Endothelial cell of umbilical vein (primary cell): ENCODE data around the gene PUM2. TPM values are rescaled to one million over a fixed set of nuclear protein-coding genes. Genes with fewer than 3 reads are reported as not detected.

ENCODE experiments used
- BruUV-seq: library from RNA; stranded (reverse); fragments of 400-500 nt; replicated peaks from 2 replicates; lab custom pipeline; 2021; lab: Mats Ljungman, UMichigan
- CTCF ChIA-PET: fragments of 300-600, 350-600 bp; sonication (Branson Sonifier 250); formaldehyde crosslinking; loops from one replicate; lab custom pipeline; 2021; ENCODE audit warnings: antibody characterized with exemption, inconsistent platforms; lab: Charles Lee
- POLR2A ChIA-PET: fragments of 300-600, 350-600 bp; sonication (Branson Sonifier 250); formaldehyde crosslinking; loops from one replicate; lab custom pipeline; 2021; ENCODE audit warnings: antibody characterized with exemption, inconsistent platforms; lab: Charles Lee
- DNase-seq: peaks from one replicate; pipeline ENCODE4 v3.0.0-alpha.2; 2011; ENCODE audit warnings: low read depth, low spot score
- FAIRE-seq: peaks from 2 replicates; lab custom pipeline; 2011; peaks lifted over from hg19 to GRCh38; lab: Jason Lieb, UNC
- H2AFZ ChIP-seq: 2 replicates; pipeline ENCODE4 v1.6.0; 2012; ENCODE audit warnings: low read depth, low read length, control low read depth, inconsistent platforms
- H3K27ac ChIP-seq: 2 replicates; pipeline ENCODE4 v1.5.1; 2011; ENCODE audit warnings: low read depth, mild to moderate bottlenecking, control low read depth, low read length, moderate library complexity; ENCODE audit not compliant: insufficient read depth
- H3K27me3 ChIP-seq, 2 experiments: 2 replicates each; pipeline versions ENCODE4 v1.6.0 to v1.6.1; 2011; ENCODE audit warnings: low read length in 2 of 2, mixed read lengths in 1 of 2; ENCODE audit not compliant: control insufficient read depth in 2 of 2, insufficient read depth in 2 of 2
- H3K36me3 ChIP-seq, 2 experiments: 2 replicates in 1 of 2; 3 replicates in 1 of 2; pipeline ENCODE4 v1.5.1; 2011; ENCODE audit warnings: low read length in 2 of 2, mild to moderate bottlenecking in 1 of 2, moderate library complexity in 1 of 2; ENCODE audit not compliant: control insufficient read depth in 2 of 2, insufficient read depth in 2 of 2; ENCODE audit errors: extremely low read depth in 1 of 2
- H3K4me1 ChIP-seq: 3 replicates; pipeline ENCODE4 v1.5.1; 2011; ENCODE audit warnings: mild to moderate bottlenecking, low read length; ENCODE audit not compliant: control insufficient read depth, insufficient read depth; ENCODE audit errors: extremely low read depth
- H3K4me2 ChIP-seq: 2 replicates; pipeline ENCODE4 v1.6.1; 2011; ENCODE audit warnings: low read length, control low read depth, mixed read lengths; ENCODE audit not compliant: insufficient read depth
- H3K4me3 ChIP-seq, 3 experiments: fragments of 200-600 bp in 1 of 3; sonication (generic), shearing (Covaris generic) in 1 of 3; replicated peaks in 1 of 3; 2 replicates each; pipeline ENCODE4 v1.5.1; 2011 to 2016; ENCODE audit warnings: control low read depth in 3 of 3, low read length in 3 of 3, mild to moderate bottlenecking in 2 of 3, inconsistent platforms in 1 of 3, low read depth in 1 of 3, moderate library complexity in 1 of 3; ENCODE audit not compliant: insufficient read depth in 1 of 3
- H3K79me2 ChIP-seq: 2 replicates; pipeline ENCODE4 v1.6.0; 2012; ENCODE audit warnings: low read length, inconsistent platforms; ENCODE audit not compliant: control insufficient read depth, insufficient read depth
- H3K9ac ChIP-seq: replicated peaks from 2 replicates; pipeline ENCODE3; 2011; ENCODE audit warnings: low read length, control low read depth; ENCODE audit not compliant: insufficient read depth; ENCODE audit errors: extremely low read depth
- H3K9me1 ChIP-seq: replicated peaks from 3 replicates; pipeline ENCODE4 v1.6.0; 2011; ENCODE audit warnings: mild to moderate bottlenecking, low read length; ENCODE audit not compliant: control insufficient read depth, insufficient read depth; ENCODE audit errors: extremely low read depth
- H3K9me3 ChIP-seq: replicated peaks from 2 replicates; pipeline ENCODE4 v1.5.1; 2012; ENCODE audit warnings: low read length, inconsistent platforms; ENCODE audit not compliant: control insufficient read depth, insufficient read depth
- H4K20me1 ChIP-seq: replicated peaks from 2 replicates; pipeline ENCODE3; 2011; ENCODE audit warnings: mild to moderate bottlenecking, low read length; ENCODE audit not compliant: control insufficient read depth, insufficient read depth; ENCODE audit errors: extremely low read depth
- EZH2 ChIP-seq: IDR thresholded peaks from 2 replicates; pipeline ENCODE4 v1.6.1; 2012; ENCODE audit warnings: borderline replicate concordance, low read depth, mild to moderate bottlenecking, moderate library complexity, low read length, inconsistent platforms; ENCODE audit not compliant: severe bottlenecking
- FOS ChIP-seq: IDR thresholded peaks from 2 replicates; pipeline ENCODE4 v1.6.1; 2011; ENCODE audit warnings: mild to moderate bottlenecking, low read length, moderate library complexity, borderline replicate concordance; ENCODE audit not compliant: insufficient read depth
- GATA2 ChIP-seq: IDR thresholded peaks from 2 replicates; pipeline ENCODE4 v1.7.0; 2011; ENCODE audit warnings: low read depth, mild to moderate bottlenecking, moderate library complexity, mixed read lengths, low read length; ENCODE audit not compliant: insufficient read length, insufficient read depth
- JUN ChIP-seq: IDR thresholded peaks from 2 replicates; pipeline ENCODE4 v1.6.1; 2011; ENCODE audit warnings: borderline replicate concordance, low read depth; ENCODE audit not compliant: insufficient read length, insufficient read depth
- MAX ChIP-seq: IDR thresholded peaks from 2 replicates; pipeline ENCODE4 v1.6.1; 2011; ENCODE audit not compliant: insufficient read depth, insufficient read length
- MYC ChIP-seq: IDR thresholded peaks from one replicate; pipeline ENCODE4 v1.6.1; 2011; ENCODE audit warnings: mild to moderate bottlenecking, low read depth, low read length
- POLR2A ChIP-seq: IDR thresholded peaks from 2 replicates; pipeline ENCODE4 v1.6.1; 2012; ENCODE audit warnings: low read depth, mild to moderate bottlenecking, control low read depth, low read length
- POLR2AphosphoS5 ChIP-seq: IDR thresholded peaks from 2 replicates; pipeline ENCODE4 v1.6.1; 2012; ENCODE audit warnings: low read depth, mild to moderate bottlenecking, control low read depth, low read length, moderate library complexity; ENCODE audit not compliant: insufficient read depth
- dilution Hi-C: fragments of 300-500 bp; cut with MboI; formaldehyde crosslinking; loops from one replicate; pipeline ENCODE4 v1.15.0; 2019; ENCODE audit warnings: low sequenced_read_pairs; ENCODE audit not compliant: extremely low pct_ligation_motif_present
- intact Hi-C: fragments of 100-400 bp; cut with micrococcal nuclease; formaldehyde crosslinking; loops from one replicate; pipeline ENCODE4 v1.10.0; 2022
- polyA plus RNA-seq, 4 experiments: library from polyadenylated mRNA; depleted of rRNA in 3 of 4; stranded (reverse) in 3 of 4; unstranded in 1 of 4; fragments of >200 nt; gene quantifications; 2 replicates each; pipeline versions ENCODE4 v1.2.1 to v1.2.3, GENCODE V29; 2011 to 2012; ENCODE audit warnings: missing spikeins in 1 of 4
- total RNA-seq: library from RNA; stranded (reverse); gene quantifications from 2 replicates; pipeline ENCODE4 v1.2.3, GENCODE V29; 2021
- TF ChIP-seq, protein P1 (sequence below), 2 donors: IDR thresholded peaks; 1 replicate in 1 of 2; 2 replicates in 1 of 2; pipeline ENCODE4 v1.5.1; 2011; ENCODE audit warnings: low read length in 2 of 2, mild to moderate bottlenecking in 2 of 2, moderate library complexity in 2 of 2, control low read depth in 1 of 2, inconsistent platforms in 1 of 2, low read depth in 1 of 2; ENCODE audit not compliant: insufficient read depth in 1 of 2; ENCODE audit errors: extremely low read depth in 1 of 2

The PUM2 gene
- total and polyA plus RNA-seq, 2 donors (not counting 3 experiments of a cell fraction or from before 2014, with no cell fraction given) = 32.9 to 83.7 TPM

DNA sequence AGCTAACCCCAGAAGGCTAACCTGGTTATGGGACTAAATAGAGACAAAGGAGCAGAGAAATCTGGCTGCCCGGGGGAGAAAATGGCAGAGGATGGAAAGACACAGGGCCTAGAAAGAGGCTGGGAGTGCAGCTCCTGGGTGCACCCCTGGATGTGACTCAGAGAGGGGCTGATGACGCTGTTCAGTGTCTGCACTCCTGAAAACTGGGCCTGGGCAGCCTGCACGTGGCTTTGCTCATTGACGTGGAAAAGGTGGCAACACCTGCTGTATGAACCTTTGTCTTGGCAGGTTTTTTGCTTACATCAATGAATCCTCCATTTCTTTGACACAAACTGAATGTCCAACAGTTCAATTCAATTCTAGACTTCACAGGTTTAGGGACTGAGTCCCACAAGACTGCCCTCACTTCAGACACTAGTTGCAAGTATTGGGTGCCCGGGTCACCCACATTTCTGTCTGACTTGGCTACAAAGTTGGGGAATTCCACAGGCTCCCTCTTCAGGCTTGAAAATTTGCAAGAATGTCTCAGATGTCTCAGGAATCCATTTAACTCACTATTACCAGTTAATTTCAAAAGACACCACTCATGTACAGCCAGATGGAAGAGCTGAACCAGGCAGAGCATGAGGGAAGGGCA, 47.3 kb upstream of the PUM2 start:
- ChIA-PET POLR2A (no interaction called here), CTCF (interaction anchor here (0.6 to 3.9 kb wide), 6 partner anchors 10 to 257 kb away, joined by 3 to 92 read pairs (median 10); partner anchors contain the start of gene HS1BP3)
- no peak overlapping the region for H3K27ac ChIP-seq

GRCh38 chr2:20396356-20397000, 45.8 kb upstream of the PUM2 start:
- no peak for FAIRE-seq

More for the DNA sequence above, 47.3 kb upstream of the PUM2 start:
- dilution Hi-C loops (no loop called here), intact Hi-C loops (loop anchor here (2.0 kb wide), 1 partner anchor 27 kb away; no protein-coding TSS in a partner anchor)
- no peaks in the 10 kb centered on the region for H3K9me3 ChIP-seq
- H4K20me1 ChIP-seq = no peaks in the 10 kb centered on the region
- H2AFZ ChIP-seq = no peak overlapping the region
- H3K4me3 ChIP-seq = no peak overlapping the region
- H3K79me2 ChIP-seq = no peaks in the 10 kb centered on the region
- no peaks in the 10 kb centered on the region for H3K4me1 ChIP-seq
- FAIRE-seq (no peak), DNase-seq (no peak)
- no peak overlapping the region for H3K9ac ChIP-seq
- no peaks in the 10 kb centered on the region for H3K9me1 ChIP-seq
- H3K4me2 ChIP-seq = no peak overlapping the region
- H3K27me3 ChIP-seq = peaks cover 17 to 18% of the 10 kb centered on the region in 2 experiments
- TF ChIP-seq MYC (no peak), EZH2 (no peak), POLR2A (no peak), MAX (no peak), JUN (no peak)
- BruUV-seq = no TSS peak
- H3K36me3 ChIP-seq = no peaks in the 10 kb centered on the region

More at GRCh38 chr2:20396356-20397000, 45.8 kb upstream of the PUM2 start:
- CTCF ChIA-PET = interaction anchor here (0.6 to 3.6 kb wide), 27 partner anchors 9 to 567 kb away, joined by 3 to 92 read pairs (median 6); partner anchors contain the start of genes HS1BP3 and RHOB
- Histone ChIP-seq H3K27ac (no peak overlapping the region), H3K4me1 (no peaks in the 10 kb centered on the region), H3K9me3 (no peaks in the 10 kb centered on the region), H3K4me3 (no peak overlapping the region), H3K9ac (no peak overlapping the region), H3K9me1 (no peaks in the 10 kb centered on the region), H2AFZ (no peak overlapping the region), H3K36me3 (no peaks in the 10 kb centered on the region), H4K20me1 (no peaks in the 10 kb centered on the region), H3K4me2 (no peak overlapping the region), H3K79me2 (no peaks in the 10 kb centered on the region), H3K27me3 (peaks cover 13 to 19% of the 10 kb centered on the region in 2 experiments)
- POLR2A ChIA-PET = no interaction called here
- BruUV-seq = no TSS peak
- no peak for DNase-seq
- intact Hi-C loops (loop anchor here (1.0 to 2.0 kb wide), 4 partner anchors 28 to 246 kb away; no protein-coding TSS in a partner anchor), dilution Hi-C loops (no loop called here)
- TF ChIP-seq MYC = no peak
- no peak for TF ChIP-seq EZH2
- TF ChIP-seq POLR2AphosphoS5 = no peak
- TF ChIP-seq, protein P1, sequence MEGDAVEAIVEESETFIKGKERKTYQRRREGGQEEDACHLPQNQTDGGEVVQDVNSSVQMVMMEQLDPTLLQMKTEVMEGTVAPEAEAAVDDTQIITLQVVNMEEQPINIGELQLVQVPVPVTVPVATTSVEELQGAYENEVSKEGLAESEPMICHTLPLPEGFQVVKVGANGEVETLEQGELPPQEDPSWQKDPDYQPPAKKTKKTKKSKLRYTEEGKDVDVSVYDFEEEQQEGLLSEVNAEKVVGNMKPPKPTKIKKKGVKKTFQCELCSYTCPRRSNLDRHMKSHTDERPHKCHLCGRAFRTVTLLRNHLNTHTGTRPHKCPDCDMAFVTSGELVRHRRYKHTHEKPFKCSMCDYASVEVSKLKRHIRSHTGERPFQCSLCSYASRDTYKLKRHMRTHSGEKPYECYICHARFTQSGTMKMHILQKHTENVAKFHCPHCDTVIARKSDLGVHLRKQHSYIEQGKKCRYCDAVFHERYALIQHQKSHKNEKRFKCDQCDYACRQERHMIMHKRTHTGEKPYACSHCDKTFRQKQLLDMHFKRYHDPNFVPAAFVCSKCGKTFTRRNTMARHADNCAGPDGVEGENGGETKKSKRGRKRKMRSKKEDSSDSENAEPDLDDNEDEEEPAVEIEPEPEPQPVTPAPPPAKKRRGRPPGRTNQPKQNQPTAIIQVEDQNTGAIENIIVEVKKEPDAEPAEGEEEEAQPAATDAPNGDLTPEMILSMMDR (IDR thresholded peaks at IDR 0.05; ENCODE audit: extremely low read depth in 1 of 2, insufficient read depth in 1 of 2, low read depth in 1 of 2, low read length in 2 of 2) = no peak
- no peak for TF ChIP-seq MAX
- no peak for TF ChIP-seq GATA2
- TF ChIP-seq FOS = no peak
- TF ChIP-seq POLR2A = no peak
